Kidney capillary endothelial cell (primary cell): ENCODE data around the gene PATJ.
"Not testable (repeated sequence)": the region's sequence is repeated elsewhere in the genome, so short reads cannot be mapped to it uniquely, and the experiment has no call there.

Experiments
- DNase-seq: peaks from one replicate; pipeline ENCODE4 v3.0.0-alpha.2; 2018; ENCODE audit warnings: low spot score

The PATJ gene

DNA sequence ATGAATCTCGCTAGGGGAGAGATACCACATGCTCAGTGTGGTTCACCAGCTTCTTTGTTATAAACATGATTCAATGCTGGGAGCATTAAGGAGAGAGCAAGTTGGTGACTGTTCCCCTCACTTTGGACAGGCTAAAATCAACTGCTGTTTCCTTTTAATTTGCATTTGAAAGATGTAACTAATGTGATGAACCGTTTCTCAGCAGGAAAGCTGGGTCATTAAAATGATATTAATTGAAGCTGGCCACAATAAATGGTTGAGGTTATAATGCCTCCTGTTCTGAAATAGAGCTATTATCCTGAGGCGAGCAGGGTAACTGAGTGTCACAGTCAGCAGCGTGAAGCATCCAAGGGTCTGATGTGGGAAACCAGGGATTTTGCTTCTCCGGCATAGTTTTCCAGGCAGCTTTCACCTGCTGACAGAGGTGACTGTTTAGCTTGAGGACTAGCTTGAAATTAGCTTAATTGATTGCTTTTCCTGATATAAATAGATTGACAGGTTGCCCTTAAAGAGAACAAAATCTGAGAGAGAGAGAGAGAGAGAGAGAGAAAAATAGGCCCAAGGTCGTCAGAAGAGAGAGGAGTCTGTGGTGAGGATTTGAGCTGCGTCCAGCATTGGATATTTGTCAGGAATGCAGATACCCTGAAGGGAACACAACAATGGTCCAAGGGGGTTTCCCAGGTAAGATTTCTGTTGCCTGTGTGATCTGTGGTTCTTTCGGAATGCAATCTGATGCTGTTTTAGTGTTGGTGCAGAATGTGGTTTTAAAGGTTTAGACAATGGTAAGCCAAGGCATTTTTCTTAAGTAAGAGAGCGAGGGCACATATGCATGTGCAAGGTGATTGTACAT lies 209.7 kb downstream of the PATJ start:
- no peak for DNase-seq

DNA sequence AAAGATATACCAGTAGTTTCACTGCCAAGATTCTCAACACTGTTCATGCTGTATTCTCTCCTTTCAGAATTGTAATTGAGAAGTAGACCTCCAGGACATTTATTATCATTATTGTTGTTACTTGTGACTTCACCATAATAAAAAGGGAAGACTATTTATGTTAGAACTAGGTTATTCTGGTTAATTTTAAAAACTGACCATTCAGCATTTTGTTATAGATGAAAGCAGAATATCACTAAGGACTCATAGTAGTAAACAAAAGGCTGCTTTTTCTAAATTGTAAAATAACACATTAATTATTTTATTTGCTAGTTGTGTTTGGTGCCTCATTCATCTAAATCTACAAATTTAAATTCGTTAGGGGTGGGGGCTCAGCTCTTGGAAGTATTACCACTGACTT lies 210.4 kb downstream of the PATJ start:
- DNase-seq = no peak

DNA sequence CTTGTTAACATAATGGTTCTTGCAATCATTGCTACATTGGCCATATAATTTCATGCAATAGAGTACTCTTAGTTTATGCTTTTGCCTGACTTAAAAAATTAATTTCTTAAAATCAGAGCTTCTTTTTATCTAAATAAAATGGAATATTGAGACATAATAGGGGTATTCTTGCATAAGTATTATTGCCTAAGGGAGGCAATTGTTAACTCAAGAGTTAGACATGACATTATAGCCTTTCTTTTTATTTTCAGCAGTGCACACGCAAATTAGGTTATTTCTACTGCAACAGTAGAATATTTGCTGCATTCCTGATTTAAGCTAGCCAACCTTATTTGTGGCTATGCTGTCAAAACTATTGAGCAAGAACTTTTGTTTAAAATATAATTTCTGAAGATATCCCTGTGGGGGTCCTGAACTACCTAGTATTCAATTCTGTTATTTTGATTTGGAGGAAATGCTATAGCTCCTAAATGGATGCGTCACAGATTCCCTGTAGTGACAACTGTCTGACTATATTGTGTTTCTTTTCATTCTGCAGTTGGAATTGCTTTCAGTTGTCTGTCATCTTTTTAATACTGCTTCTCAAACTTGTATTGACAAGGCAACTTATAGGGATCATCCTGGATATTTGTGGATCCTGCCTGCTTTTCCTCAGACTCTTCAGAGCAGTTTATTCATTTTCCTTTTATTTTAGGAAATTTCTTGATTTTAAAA lies 211.0 kb downstream of the PATJ start:
- DNase-seq = no peak

DNA sequence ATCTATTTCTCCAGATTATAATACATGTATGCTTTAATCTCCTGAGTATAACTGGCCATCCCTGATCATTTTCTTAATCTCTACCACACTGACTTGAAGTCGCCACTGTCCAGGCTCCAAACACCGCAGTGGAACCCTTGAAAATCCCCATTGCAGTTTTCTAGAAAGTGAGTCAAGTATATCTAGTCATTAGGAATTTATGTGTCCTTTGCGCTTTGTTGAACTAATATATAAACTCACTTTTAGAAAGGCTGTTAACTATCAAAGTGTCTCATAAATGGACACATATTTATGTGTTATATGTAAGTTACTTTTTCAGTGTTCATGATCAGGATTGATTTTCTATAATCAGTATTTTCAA lies 211.5 kb downstream of the PATJ start:
- DNase-seq = no peak

DNA sequence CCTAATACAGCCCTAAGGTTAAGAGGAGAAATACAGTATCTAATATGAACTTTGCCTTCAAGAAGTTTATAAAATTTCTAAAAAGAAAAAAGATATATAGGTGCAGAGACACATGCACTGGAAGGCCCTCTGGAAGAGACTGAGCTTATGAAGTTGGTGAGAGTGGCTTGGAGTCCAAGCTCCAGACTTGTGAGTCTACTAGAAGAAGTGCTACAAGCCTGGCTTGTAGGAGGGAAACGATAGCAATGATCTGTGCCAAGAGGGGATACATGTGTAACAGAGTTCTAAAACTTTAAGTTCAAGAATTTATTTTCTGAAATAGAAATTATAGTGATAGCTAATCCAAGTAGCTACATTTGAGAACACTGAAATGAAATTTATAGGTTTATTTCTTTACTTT lies 213.0 kb downstream of the PATJ start:
- DNase-seq = no peak

DNA sequence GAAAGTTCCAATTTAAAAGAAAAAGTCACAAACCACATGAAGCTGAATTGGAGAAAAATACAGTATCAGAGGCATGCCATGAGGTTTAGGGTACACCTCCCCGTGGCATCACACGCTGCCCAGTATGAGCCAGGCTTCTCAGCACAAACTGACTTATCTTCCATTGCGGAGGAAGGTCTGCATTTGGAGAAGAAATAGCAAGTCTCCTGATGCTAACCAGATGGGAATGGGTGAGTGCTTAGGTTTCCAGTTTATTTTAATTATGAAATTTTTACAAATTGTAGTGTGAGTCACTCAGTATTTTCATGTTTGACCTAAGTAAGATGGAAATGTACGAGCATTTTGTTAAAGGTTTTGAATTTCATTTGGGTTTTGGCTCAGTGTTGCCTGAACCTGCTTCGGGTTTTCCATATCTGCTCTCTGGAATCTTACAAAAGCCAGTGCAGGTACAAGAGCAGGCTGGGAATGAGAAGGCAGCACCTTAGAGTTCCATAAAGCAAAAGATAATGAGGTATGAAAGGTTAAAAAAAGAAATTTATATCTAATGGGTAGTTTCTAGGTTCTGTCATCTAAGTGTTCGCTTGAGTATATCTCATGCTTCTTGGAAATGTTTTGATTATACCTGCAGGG lies 213.9 kb downstream of the PATJ start:
- no peak for DNase-seq

DNA sequence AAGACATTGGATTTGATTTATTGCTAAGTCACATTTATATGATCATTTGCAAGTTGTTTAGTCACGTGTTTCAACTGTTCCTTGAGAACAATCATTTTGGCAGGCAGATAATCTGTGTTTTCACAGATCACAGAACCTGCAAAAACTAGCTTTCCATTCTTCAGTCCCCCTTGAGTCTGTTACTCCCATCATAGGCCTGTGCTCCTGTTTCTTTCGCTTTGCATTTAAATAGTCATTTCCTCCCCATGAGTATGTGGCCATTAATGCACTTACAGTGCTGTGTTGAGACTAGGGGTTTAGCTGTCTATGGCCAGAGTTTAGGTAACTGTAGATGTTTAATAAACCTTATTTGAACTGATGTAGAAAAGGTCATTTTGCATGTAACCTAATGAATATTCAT lies 214.5 kb downstream of the PATJ start:
- no peak for DNase-seq

DNA sequence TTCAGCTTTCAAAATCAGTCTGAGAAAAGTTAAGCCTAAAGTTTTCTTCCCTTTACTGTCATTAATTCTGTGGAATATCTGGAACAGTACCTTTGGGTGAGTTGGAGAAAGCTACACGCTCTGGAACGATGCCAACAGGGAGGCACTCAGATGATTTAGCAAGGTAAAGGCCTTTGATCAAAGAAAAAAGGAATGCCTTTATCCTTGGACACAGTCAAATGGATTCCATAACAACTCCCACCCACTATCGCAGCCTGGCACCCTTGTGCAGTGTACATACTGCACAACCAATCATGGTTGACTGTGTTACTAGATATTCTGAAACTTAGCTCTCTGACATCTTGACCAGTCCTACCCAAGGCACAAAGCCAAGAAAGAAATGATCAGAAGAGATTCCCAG lies 218.7 kb downstream of the PATJ start:
- no peak for DNase-seq

DNA sequence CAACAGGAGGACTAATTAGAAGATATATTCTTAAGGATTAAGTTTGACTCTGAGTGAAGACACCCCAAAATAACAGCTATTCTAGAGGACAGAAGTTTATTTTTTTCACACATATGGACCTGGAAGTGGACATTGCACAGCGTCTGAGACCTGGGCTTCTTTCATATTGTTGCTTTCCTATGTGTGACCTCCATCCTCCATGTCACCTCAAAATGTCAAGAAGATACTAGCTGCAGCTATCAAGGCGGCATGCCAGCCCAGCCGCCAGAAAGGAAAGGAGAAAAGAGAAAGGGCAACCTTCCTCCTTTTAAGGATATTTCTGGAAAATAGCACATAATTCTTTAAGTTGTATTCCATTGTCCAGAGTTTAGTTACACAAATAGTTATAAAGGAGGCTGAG lies 220.4 kb downstream of the PATJ start:
- DNase-seq = no peak

DNA sequence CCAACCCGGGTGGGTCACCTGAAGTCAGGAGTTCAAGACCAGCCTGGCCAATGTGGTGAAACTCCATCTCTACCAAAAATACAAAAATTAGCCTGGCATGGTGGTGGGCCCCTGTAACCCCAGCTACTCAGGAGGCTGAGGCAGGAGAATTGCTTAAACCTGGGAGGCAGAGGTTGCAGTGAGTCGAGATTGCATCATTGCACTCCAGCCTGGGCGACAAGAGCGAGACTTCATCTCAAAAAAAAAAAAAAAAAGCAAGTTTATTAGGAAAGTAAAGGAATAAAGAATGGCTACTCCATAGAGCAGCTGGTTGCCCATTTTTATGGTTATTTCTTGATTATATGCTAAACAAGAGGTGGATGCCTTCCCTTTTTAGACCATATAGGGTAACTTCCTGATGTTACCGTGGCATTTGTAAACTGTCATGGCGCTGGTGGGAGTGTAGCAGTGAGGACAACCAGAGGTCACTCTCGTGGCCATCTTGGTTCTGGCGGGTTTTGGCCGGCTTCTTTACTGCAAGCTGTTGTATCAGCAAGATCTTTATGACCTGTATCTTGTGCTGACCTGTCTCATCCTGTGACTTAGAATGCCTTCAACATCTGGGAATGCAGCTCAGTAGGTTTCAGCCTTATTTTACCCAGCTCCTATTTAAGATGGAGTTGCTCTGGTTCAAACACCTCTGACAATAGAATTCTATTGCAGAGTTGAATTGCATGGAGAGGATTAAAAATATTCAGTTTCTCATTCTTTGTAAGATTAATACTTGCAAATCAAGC lies 224.4 kb downstream of the PATJ start:
- not testable (repeated sequence) for DNase-seq

DNA sequence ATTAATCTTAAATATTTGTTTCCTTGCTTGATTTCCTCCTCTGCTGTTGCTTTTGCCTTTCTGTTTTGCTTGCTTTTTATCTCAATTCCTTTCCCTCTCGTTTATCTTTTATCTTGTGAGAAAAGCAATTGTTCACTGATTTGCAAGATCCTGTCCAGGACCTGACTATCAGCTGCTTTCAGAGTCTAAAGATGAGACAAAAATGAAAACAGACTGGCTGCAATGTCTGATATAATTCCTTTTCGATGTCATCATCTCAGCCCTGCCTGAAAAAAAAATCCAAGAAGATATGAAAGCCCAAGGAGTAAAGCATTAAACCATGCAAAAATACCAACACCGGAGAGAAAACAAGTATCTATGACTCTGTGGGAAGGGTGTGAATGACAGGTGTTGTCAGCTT lies 225.5 kb downstream of the PATJ start:
- no peak for DNase-seq

DNA sequence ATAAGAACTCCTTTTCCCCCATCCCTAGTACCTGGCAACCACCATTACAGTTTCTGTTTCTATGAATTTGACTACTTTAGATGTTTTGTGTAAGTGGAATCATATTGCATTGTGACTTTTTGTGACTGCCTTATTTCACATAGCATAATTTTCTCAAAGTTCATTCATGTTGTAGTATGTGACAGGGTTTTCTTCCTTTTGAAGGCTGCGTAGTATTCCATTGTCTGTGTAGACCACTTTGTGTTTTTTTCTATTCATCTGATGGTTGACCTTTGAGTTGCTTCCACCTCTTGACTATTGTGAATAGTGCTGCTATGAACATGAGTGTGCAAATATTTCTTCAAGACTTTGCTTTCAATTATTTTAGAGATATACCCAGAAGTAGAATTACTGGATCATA lies 226.6 kb downstream of the PATJ start:
- no peak for DNase-seq

DNA sequence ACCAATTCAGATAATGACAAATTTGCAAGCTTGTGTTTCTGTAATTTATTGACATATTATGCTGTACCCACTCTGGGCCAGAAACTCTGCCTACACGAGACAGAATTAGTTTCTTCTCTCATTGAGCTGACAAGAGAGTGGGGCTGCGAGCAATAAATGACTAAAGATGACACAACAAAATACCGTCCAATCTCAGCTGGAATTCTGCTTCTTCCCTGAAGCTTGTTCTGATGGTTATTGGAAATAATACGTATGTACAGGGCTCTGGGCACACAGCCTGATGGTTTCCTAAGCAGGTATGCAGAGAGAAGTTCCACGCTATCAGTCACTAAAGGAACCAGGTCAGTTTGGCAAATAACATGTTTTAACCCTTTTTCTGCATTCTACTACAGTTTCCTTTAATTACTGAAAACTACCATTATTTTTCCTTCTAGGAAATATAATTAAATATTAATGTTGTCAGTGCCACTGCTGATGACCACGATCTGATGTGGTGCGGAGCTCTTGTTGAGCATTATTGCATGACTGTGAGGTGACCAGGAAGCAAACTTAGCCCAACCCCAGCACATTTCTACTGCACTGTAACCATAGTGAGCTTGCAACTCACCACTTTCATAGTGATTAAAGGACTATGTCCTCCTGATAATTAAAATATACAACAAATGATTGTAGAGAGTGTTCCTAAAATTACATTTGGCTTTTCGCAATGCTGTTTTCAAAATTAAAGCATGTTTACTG lies 231.0 kb downstream of the PATJ start:
- DNase-seq = no peak

DNA sequence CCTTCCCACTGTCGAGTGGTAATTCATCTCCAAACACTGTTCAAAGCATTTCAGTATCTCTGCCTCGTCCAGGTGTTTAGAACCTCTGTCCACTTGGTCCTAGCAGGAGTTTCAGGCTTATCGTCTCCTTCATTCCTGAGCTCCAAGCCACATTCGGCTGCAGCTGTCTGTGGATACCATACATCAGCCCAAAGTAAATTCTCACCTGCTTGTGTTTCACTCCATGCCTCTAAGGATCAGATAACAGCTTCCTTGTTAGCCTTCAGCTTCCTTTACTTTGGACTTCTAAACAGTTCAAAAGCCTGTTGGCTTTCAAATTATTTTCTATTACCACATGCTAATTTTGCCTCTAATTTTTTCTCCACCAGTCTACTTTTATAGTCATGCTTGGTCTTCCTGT lies 233.4 kb downstream of the PATJ start:
- DNase-seq = no peak

DNA sequence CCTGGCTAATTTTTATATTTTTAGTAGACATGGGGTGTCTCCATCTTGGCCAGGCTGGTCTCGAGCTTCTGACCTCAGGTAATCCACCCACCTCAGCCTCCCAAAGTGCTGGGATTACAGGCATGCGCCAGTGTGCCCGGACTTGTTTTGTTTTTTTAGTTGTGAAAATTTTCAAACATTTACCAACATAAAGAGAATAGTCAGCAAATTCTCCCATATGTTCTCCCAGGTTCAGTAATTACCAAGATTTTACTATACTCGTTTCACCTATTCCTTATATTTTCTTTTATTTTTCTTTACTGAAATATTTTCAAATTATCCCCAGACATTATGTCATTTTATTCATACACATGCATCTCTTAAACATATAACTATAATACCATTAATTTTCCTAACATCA lies 234.3 kb downstream of the PATJ start:
- no peak for DNase-seq

DNA sequence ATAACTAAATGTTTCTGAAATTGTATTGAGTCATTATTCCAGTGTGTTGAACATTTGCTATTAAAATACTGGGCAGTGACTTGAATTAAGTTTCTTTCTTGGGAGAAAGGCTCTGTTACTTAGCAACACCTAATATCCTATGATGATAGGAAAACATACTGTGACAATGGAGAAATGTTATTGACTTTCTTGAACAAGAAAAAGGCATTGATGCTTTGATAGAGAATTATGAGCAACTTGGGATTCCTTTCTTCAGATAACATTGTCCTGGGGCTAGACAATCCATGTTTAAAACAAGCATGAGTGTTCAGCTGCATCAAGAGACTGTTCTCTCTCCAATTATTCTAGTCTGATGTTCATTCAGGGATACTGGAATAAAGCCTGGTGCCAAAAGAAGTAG lies 236.5 kb downstream of the PATJ start:
- DNase-seq = no peak

DNA sequence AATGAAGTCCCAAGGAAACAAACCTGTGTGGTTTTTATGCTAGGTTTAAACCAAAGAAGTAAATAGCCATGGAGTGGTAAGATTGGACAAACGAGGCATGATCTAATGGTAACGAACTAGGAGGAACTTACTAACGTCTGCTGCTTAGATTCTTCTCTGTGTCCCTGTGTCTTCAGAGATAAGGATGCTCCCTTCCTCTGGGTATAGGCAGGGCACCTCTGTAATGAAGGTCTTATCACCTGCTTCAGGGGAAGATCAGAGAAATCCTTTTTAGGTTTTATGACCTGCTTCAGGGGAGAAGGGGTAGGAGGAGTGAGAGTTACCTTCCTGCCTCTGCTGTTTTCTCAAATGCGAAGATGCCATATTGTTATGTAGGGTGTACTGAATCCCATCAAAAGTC lies 237.4 kb downstream of the PATJ start:
- DNase-seq = no peak

DNA sequence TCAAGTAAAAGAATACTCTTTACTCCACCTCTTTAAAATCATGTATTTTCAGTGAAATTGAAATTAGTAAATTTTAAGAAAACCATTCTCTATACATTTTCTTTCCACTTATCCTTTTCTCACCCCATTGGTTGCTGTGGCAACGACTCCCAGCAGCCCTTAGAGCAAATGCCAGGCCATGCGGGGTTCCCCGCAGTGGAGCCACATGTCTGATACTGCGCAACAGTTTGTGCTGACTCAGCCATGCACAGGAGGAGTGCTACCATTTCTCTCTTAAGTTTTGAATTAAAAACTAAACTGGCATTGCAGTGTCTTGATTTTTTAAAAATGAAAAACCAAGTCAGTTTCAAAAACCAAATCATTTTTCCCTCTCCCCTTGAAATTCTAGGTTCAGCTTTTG lies 238.3 kb downstream of the PATJ start:
- DNase-seq = no peak

DNA sequence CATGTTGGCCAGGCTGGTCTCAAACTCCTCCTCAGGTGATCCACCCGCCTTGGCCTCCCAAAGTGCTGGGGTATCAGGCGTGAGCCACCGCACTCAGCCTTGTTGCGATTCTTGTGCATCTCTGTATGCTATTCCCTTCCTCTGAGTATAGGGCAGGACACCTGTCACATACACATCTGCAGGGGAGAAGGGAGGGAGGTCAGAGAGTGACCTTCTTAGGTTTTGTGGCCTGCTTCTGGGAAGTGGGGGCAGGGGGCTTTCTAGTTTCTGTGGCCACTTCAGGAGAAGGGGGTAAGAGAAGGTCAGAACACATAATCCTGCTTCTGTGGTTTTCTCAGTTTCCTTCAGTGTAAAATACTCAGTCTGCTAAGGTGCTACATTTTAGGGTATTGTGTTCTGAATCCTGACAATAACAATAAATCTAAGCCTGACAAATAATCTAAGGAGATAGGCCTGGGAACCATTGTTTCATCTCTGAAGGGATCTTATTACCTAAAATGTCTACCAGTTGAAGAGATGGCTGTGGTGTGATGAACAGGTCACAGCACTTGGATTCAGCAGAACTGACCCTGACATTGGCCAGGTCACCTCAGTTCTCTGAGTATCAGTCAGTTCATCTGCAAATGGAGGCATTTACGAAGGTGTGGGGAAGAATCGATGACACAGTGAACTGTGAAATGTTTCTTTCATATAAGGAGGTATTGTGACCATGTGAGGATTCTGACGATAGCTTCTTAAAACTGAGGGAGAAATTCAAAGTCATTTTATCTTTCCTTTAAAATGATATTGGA lies 239.8 kb downstream of the PATJ start:
- no peak for DNase-seq

DNA sequence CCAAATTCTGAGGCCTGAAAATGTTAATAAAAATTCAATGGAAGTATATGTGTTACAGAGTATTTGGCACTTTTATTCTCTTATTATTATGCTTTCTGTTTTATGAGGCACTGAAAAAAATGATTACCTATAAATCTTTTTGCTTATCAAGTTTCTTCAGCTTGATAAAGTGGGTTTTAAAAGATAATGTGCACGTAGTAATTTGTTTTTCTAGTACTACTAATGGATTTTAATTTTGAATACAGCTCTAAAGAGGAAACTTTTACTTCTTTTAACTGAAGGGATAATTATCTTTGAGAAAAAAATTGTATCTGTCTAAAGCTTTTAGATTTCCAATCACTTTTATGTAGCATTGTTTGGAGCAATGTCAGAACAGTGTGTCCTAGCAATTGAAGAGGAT lies 241.0 kb downstream of the PATJ start:
- DNase-seq = no peak

DNA sequence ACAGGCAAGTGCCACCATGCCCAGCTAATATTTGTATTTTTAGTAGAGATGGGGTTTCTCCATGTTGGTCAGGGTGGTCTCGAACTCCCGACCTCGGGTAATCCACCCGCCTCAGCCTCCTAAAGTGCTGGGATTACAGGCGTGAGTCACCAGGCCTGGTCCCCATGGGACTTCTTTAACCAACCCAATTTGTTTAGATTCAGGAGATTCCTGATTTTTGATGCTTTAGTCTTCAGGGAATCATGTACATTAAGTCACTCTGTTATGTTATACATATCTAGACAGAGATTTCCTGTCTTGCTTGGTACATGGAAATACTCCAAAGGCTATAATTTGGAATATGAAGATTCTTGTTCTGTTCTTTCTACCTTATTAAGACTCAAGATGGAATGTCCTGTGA lies 250.0 kb downstream of the PATJ start:
- DNase-seq = no peak
